HG02763 (cell line): ENCODE results near the gene VMAC.
"Not testable (repeated sequence)": the region's sequence is repeated elsewhere in the genome, so short reads cannot be mapped to it uniquely, and the experiment has no call there.

Source experiments
- ATAC-seq: cut with Tn5 transposase; IDR thresholded peaks from one replicate; pipeline ENCODE4 v1.9.1; 2021; ENCODE audit warnings: mild to moderate bottlenecking, moderate library complexity; ENCODE audit not compliant: unreplicated experiment

The VMAC gene

GRCh38 chr19:5883157-5883873, 21.4 kb upstream of the VMAC start:
- not testable (repeated sequence) for ATAC-seq

- not testable (repeated sequence) for ATAC-seq
These were observed 20.4 kb upstream of the VMAC start for GRCh38 chr19:5884065-5884811.

GRCh38 chr19:5889288-5889971, 15.2 kb upstream of the VMAC start:
- no peak for ATAC-seq

GRCh38 chr19:5890099-5890498, 14.6 kb upstream of the VMAC start:
- ATAC-seq = no peak

- no peak for ATAC-seq
These were observed 13.1 kb upstream of the VMAC start for GRCh38 chr19:5891572-5891937.

- no peak for ATAC-seq
These were observed 12.5 kb upstream of the VMAC start for GRCh38 chr19:5891938-5892771.

GRCh38 chr19:5892772-5893275, 11.8 kb upstream of the VMAC start:
- ATAC-seq = no peak

- no peak for ATAC-seq
These were observed 11.3 kb upstream of the VMAC start for GRCh38 chr19:5893296-5893903.

- ATAC-seq = no peak
These were observed 10.6 kb upstream of the VMAC start for GRCh38 chr19:5893907-5894703.

- no peak for ATAC-seq
These were observed 9.8 kb upstream of the VMAC start for GRCh38 chr19:5894704-5895349.

GRCh38 chr19:5895409-5895808, 9.3 kb upstream of the VMAC start:
- no peak for ATAC-seq

GRCh38 chr19:5895890-5896289, 8.8 kb upstream of the VMAC start:
- no peak for ATAC-seq

GRCh38 chr19:5896365-5897076, 8.2 kb upstream of the VMAC start:
- no peak for ATAC-seq

GRCh38 chr19:5897189-5897969, 7.3 kb upstream of the VMAC start:
- ATAC-seq = no peak

- no peak for ATAC-seq
These were observed 4.7 kb upstream of the VMAC start for GRCh38 chr19:5899728-5900526.

- ATAC-seq = no peak
These were observed 3.7 kb upstream of the VMAC start for GRCh38 chr19:5900976-5901375.

- ATAC-seq = no peak
These were observed 1.5 kb upstream of the VMAC start for GRCh38 chr19:5903056-5903623.
